HCT116 (cell line): ENCODE results near the gene NR2F1-AS1. TPM values are rescaled to one million over a fixed set of nuclear protein-coding genes. Genes with fewer than 3 reads are reported as not detected.

Experiments used
- ATAC-seq: fragments of 200-7000 bp; cut with Tn5 transposase; 2 replicates; pipeline ENCODE4 v1.9.1; 2020; ENCODE audit warnings: mild to moderate bottlenecking, moderate library complexity
- BruUV-seq: library from RNA; stranded (reverse); fragments of 400-500 nt; replicated peaks from 2 replicates; lab custom pipeline; 2021; lab: Mats Ljungman, UMichigan
- CTCF ChIA-PET: fragments of 300-600 bp; sonication (Branson Sonifier 250); formaldehyde crosslinking; loops from one replicate; lab custom pipeline; 2021; ENCODE audit warnings: antibody characterized with exemption; lab: Charles Lee
- POLR2A ChIA-PET: fragments of 300-600, 350-600 bp; sonication (Branson Sonifier 250); formaldehyde crosslinking; loops from one replicate; lab custom pipeline; 2021; ENCODE audit warnings: antibody characterized with exemption; lab: Charles Lee
- RAD21 ChIA-PET, 2 experiments: fragments of 300-600 bp; sonication (Branson Sonifier 250); formaldehyde crosslinking; loops; one replicate each; lab custom pipeline; 2023; ENCODE audit warnings: low total read pairs in 2 of 2; ENCODE audit not compliant: uncharacterized antibody in 2 of 2, unreplicated experiment in 2 of 2, low non-redundant PET in 1 of 2; lab: Charles Lee
- DNase-seq: peaks from one replicate; pipeline ENCODE4 v3.0.0-alpha.2; 2010; ENCODE audit warnings: low read depth, low spot score
- H2AFZ ChIP-seq: fragments of 200-600 bp; shearing (Covaris generic), sonication (generic); 2 replicates; pipeline ENCODE4 v1.6.1; 2017; ENCODE audit warnings: low read depth, mixed run types, mixed read lengths, antibody characterized with exemption, low read length; ENCODE audit not compliant: poor library complexity, severe bottlenecking
- H3K27ac ChIP-seq: 2 replicates; pipeline ENCODE4 v1.5.1; 2012; ENCODE audit warnings: low read depth, low read length
- H3K27me3 ChIP-seq: fragments of 200-600 bp; sonication (generic); 2 replicates; pipeline ENCODE4 v1.6.1; 2016; ENCODE audit warnings: mixed run types, low read length, mixed read lengths; ENCODE audit not compliant: insufficient read depth
- H3K36me3 ChIP-seq, 2 experiments: fragments of 200-500 bp in 1 of 2; fragments of 200-600 bp in 1 of 2; sonication (Bioruptor generic) in 1 of 2; sonication (generic) in 1 of 2; 2 replicates each; pipeline versions ENCODE4 v1.5.1 to v1.6.1; 2014 to 2016; ENCODE audit warnings: low read length in 2 of 2, inconsistent platforms in 1 of 2, mixed read lengths in 1 of 2, mixed run types in 1 of 2; ENCODE audit not compliant: insufficient read depth in 2 of 2, control insufficient read depth in 1 of 2
- H3K4me1 ChIP-seq, 2 experiments: fragments of 200-600 bp in 1 of 2; sonication (generic) in 1 of 2; 2 replicates each; pipeline versions ENCODE4 v1.5.1 to v1.6.1; 2012 to 2017; ENCODE audit warnings: low read length in 2 of 2, inconsistent platforms in 1 of 2, mild to moderate bottlenecking in 1 of 2, mixed read lengths in 1 of 2, mixed run types in 1 of 2, moderate library complexity in 1 of 2; ENCODE audit not compliant: insufficient read depth in 2 of 2, control insufficient read depth in 1 of 2
- H3K4me2 ChIP-seq: fragments of 200-600 bp; sonication (generic); 2 replicates; pipeline ENCODE4 v1.6.1; 2017; ENCODE audit warnings: mixed run types, low read length, mixed read lengths
- H3K4me3 ChIP-seq, 2 experiments: fragments of 200-600 bp in 1 of 2; sonication (generic) in 1 of 2; replicated peaks in 1 of 2; 2 replicates each; pipeline ENCODE4 v1.5.1; 2011 to 2016; ENCODE audit warnings: low read length in 2 of 2, control low read depth in 1 of 2, low read depth in 1 of 2, mild to moderate bottlenecking in 1 of 2, mixed read lengths in 1 of 2, mixed run types in 1 of 2
- H3K79me2 ChIP-seq: fragments of 200-600 bp; sonication (generic); 2 replicates; pipeline ENCODE4 v1.6.1; 2017; ENCODE audit warnings: mild to moderate bottlenecking, mixed run types, low read length, moderate library complexity, mixed read lengths; ENCODE audit not compliant: insufficient read depth
- H3K9ac ChIP-seq: fragments of 200-600 bp; sonication (generic); 2 replicates; pipeline ENCODE4 v1.6.1; 2016; ENCODE audit warnings: low read length, mixed read lengths
- H3K9me2 ChIP-seq: fragments of 200-600 bp; sonication (generic), shearing (Covaris generic); 2 replicates; pipeline ENCODE4 v1.6.1; 2017; ENCODE audit warnings: mixed run types, mild to moderate bottlenecking, moderate library complexity; ENCODE audit not compliant: insufficient read depth
- H3K9me3 ChIP-seq, 2 experiments: fragments of 200-500 bp in 1 of 2; fragments of 200-600 bp in 1 of 2; sonication (Bioruptor generic) in 1 of 2; sonication (generic) in 1 of 2; 2 replicates each; pipeline ENCODE4 v1.6.1; 2014 to 2017; ENCODE audit warnings: low read length in 2 of 2, mixed read lengths in 2 of 2, inconsistent platforms in 1 of 2, low read depth in 1 of 2, mild to moderate bottlenecking in 1 of 2, mixed run types in 1 of 2, moderate library complexity in 1 of 2; ENCODE audit not compliant: control insufficient read depth in 1 of 2, insufficient read depth in 1 of 2
- H4K20me1 ChIP-seq: fragments of 200-600 bp; sonication (generic), shearing (Covaris generic); 2 replicates; pipeline ENCODE4 v1.6.1; 2017; ENCODE audit warnings: mixed run types, mild to moderate bottlenecking, moderate library complexity; ENCODE audit not compliant: insufficient read depth
- ATF3 ChIP-seq: IDR thresholded peaks from 2 replicates; pipeline ENCODE4 v1.6.1; 2012
- CBX3 ChIP-seq: IDR thresholded peaks from 2 replicates; pipeline ENCODE4 v1.6.1; 2012; ENCODE audit warnings: low read depth
- CEBPB ChIP-seq: IDR thresholded peaks from 2 replicates; pipeline ENCODE4 v1.6.1; 2012; ENCODE audit warnings: low read depth
- CTCF ChIP-seq, 3 experiments: fragments of 200-600 bp in 1 of 3; sonication (generic) in 1 of 3; IDR thresholded peaks in 2 of 3; conservative IDR thresholded peaks in 1 of 3; 2 replicates each; pipeline ENCODE4 v1.5.1; 2012 to 2017; ENCODE audit warnings: low read depth in 2 of 3, low read length in 2 of 3, antibody characterized with exemption in 1 of 3, borderline replicate concordance in 1 of 3, control low read depth in 1 of 3, mild to moderate bottlenecking in 1 of 3, mixed read lengths in 1 of 3, mixed run types in 1 of 3, moderate library complexity in 1 of 3; ENCODE audit not compliant: insufficient read depth in 1 of 3
- EGR1 ChIP-seq: IDR thresholded peaks from 2 replicates; pipeline ENCODE4 v1.6.1; 2012; ENCODE audit warnings: low read depth
- ELF1 ChIP-seq: IDR thresholded peaks from 2 replicates; pipeline ENCODE4 v1.6.1; 2012; ENCODE audit warnings: low read depth, borderline replicate concordance
- EZH2phosphoT487 ChIP-seq: fragments of 200-600 bp; IDR thresholded peaks from 2 replicates; pipeline ENCODE4 v1.6.1; 2018; ENCODE audit warnings: antibody characterized with exemption, borderline replicate concordance
- POLR2A ChIP-seq: IDR thresholded peaks from 2 replicates; pipeline ENCODE4 v1.7.0; 2011; ENCODE audit warnings: borderline replicate concordance; ENCODE audit not compliant: insufficient read depth, insufficient read length; ENCODE audit errors: extremely low read depth
- POLR2AphosphoS5 ChIP-seq: IDR thresholded peaks from 2 replicates; pipeline ENCODE4 v1.6.1; 2011; ENCODE audit warnings: mild to moderate bottlenecking, low read depth, low read length, moderate library complexity
- RAD21 ChIP-seq: IDR thresholded peaks from 2 replicates; pipeline ENCODE4 v1.6.1; 2012; ENCODE audit warnings: low read depth, mild to moderate bottlenecking
- SIN3A ChIP-seq: IDR thresholded peaks from 2 replicates; pipeline ENCODE4 v1.6.1; 2012; ENCODE audit warnings: low read depth
- SP1 ChIP-seq: IDR thresholded peaks from 2 replicates; pipeline ENCODE4 v1.6.1; 2012; ENCODE audit warnings: low read depth
- SRF ChIP-seq: IDR thresholded peaks from 2 replicates; pipeline ENCODE4 v1.6.1; 2012; ENCODE audit warnings: low read depth
- YY1 ChIP-seq: IDR thresholded peaks from 2 replicates; pipeline ENCODE4 v1.6.1; 2011; ENCODE audit warnings: low read length, low read depth, moderate library complexity, mild to moderate bottlenecking; ENCODE audit not compliant: insufficient replicate concordance; ENCODE audit errors: extremely low read depth
- ZNF274 ChIP-seq: fragments of 200-500 bp; sonication (Bioruptor generic); IDR thresholded peaks from 2 replicates; pipeline ENCODE4 v1.6.1; 2014; ENCODE audit warnings: mild to moderate bottlenecking, low read depth, low read length, inconsistent platforms
- intact Hi-C: fragments of 100-400 bp; cut with micrococcal nuclease; formaldehyde crosslinking; loops from 2 replicates; pipeline ENCODE4 v1.10.0; 2022
- total RNA-seq: library from RNA; stranded (reverse); gene quantifications from one replicate; pipeline ENCODE4 v1.2.1, GENCODE V29; 2021; ENCODE audit not compliant: unreplicated experiment
- TF ChIP-seq, protein P1 (sequence below): IDR thresholded peaks from 2 replicates; pipeline ENCODE4 v1.6.1; 2012
- TF ChIP-seq, protein P2 (sequence below): IDR thresholded peaks from 2 replicates; pipeline ENCODE4 v1.6.1; 2011; ENCODE audit warnings: mild to moderate bottlenecking, low read length, moderate library complexity; ENCODE audit not compliant: insufficient replicate concordance; ENCODE audit errors: extremely low read depth

Gene NR2F1-AS1
- total RNA-seq, 1 experiment from 2014 or later, result 20.1 TPM

- no peaks in the 10 kb centered on the region for H3K79me2 ChIP-seq
- H3K4me2 ChIP-seq, result no peak overlapping the region
Measured at GRCh38 chr5:93513298-93513697, 67.7 kb downstream of the NR2F1-AS1 start.

DNA sequence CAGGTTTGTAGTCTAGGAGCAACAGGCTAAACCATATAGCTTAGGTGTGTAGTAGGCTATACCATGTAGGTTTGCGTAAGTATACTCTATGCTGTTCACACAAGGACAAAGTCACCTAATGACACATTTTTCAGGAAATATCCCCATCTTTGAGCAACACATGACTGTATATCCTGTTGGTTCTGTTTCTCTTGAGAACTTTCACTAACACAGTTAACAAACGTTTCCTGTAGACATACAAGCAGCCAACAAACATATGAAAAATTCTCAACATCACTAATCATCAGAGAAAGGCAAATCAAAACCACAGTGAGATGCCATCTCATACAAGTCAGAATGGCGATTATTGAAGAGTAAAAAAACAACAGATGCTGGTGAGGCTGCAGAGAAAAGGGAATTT, 68.2 kb downstream of the NR2F1-AS1 start:
- no peaks in the 10 kb centered on the region for H3K36me3 ChIP-seq
- ChIA-PET CTCF (no interaction called here), RAD21 (no interaction called here), POLR2A (no interaction called here)
- intact Hi-C loops, result no loop called here
- H3K9me2 ChIP-seq, result no peaks in the 10 kb centered on the region
- H3K4me1 ChIP-seq, result no peaks in the 10 kb centered on the region
- BruUV-seq, result no TSS peak
- H2AFZ ChIP-seq, result no peak overlapping the region
- no peaks in the 10 kb centered on the region for H3K9me3 ChIP-seq
- no peak overlapping the region for H3K4me3 ChIP-seq
- DNase-seq (no peak), ATAC-seq (no peak)
- no peak overlapping the region for H3K27ac ChIP-seq
- H4K20me1 ChIP-seq, result no peaks in the 10 kb centered on the region
- no peaks in the 10 kb centered on the region for H3K27me3 ChIP-seq
- H3K9ac ChIP-seq, result no peak overlapping the region
- no peaks in the 10 kb centered on the region for H3K79me2 ChIP-seq
- H3K4me2 ChIP-seq, result no peak overlapping the region
- TF ChIP-seq CTCF (IDR thresholded peaks at IDR 0.05 in 2 of 3, conservative IDR thresholded peaks at IDR 0.05 in 1 of 3; ENCODE audit: borderline replicate concordance in 1 of 3, insufficient read depth in 1 of 3, low read depth in 2 of 3, low read length in 2 of 3) (no peak), ELF1 (no peak), ZNF274 (no peak), YY1 (no peak), SP1 (no peak), ATF3 (no peak), POLR2AphosphoS5 (no peak), SIN3A (no peak), RAD21 (no peak), EGR1 (no peak), SRF (no peak), POLR2A (no peak), CEBPB (no peak), CBX3 (no peak), EZH2phosphoT487 (no peak)

More at GRCh38 chr5:93513298-93513697, 67.7 kb downstream of the NR2F1-AS1 start:
- Histone ChIP-seq H4K20me1 (no peaks in the 10 kb centered on the region), H3K4me1 (no peaks in the 10 kb centered on the region), H3K4me3 (no peak overlapping the region), H3K9me3 (no peaks in the 10 kb centered on the region), H3K9ac (no peak overlapping the region)
- no peak for DNase-seq
- CTCF ChIA-PET, result no interaction called here
- POLR2A ChIA-PET, result no interaction called here
- RAD21 ChIA-PET, result no interaction called here
- TF ChIP-seq, protein P1, sequence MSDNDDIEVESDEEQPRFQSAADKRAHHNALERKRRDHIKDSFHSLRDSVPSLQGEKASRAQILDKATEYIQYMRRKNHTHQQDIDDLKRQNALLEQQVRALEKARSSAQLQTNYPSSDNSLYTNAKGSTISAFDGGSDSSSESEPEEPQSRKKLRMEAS, result no peak
- TF ChIP-seq SIN3A (no peak), SP1 (no peak), YY1 (no peak)
- TF ChIP-seq, protein P2, sequence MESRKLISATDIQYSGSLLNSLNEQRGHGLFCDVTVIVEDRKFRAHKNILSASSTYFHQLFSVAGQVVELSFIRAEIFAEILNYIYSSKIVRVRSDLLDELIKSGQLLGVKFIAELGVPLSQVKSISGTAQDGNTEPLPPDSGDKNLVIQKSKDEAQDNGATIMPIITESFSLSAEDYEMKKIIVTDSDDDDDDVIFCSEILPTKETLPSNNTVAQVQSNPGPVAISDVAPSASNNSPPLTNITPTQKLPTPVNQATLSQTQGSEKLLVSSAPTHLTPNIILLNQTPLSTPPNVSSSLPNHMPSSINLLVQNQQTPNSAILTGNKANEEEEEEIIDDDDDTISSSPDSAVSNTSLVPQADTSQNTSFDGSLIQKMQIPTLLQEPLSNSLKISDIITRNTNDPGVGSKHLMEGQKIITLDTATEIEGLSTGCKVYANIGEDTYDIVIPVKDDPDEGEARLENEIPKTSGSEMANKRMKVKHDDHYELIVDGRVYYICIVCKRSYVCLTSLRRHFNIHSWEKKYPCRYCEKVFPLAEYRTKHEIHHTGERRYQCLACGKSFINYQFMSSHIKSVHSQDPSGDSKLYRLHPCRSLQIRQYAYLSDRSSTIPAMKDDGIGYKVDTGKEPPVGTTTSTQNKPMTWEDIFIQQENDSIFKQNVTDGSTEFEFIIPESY, result no peak
- TF ChIP-seq, all 23 proteins: peak for 0
- no peak overlapping the region for H3K27ac ChIP-seq
- no peaks in the 10 kb centered on the region for H3K27me3 ChIP-seq
- no peaks in the 10 kb centered on the region for H3K36me3 ChIP-seq
- H3K9me2 ChIP-seq, result no peaks in the 10 kb centered on the region
- H2AFZ ChIP-seq, result no peak overlapping the region
- ATAC-seq, result no peak
- BruUV-seq, result no TSS peak
- intact Hi-C loops, result no loop called here
